A204.1 (cell line): ENCODE data around the gene FAM217A.
A peak's percentile ranks its signal among the peaks of the same experiment; 100 is the strongest.

ENCODE experiments used
- FAIRE-seq: peaks from 2 replicates; lab custom pipeline; 2012; peaks lifted over from hg19 to GRCh38; lab: Jason Lieb, UNC

The FAM217A gene

DNA sequence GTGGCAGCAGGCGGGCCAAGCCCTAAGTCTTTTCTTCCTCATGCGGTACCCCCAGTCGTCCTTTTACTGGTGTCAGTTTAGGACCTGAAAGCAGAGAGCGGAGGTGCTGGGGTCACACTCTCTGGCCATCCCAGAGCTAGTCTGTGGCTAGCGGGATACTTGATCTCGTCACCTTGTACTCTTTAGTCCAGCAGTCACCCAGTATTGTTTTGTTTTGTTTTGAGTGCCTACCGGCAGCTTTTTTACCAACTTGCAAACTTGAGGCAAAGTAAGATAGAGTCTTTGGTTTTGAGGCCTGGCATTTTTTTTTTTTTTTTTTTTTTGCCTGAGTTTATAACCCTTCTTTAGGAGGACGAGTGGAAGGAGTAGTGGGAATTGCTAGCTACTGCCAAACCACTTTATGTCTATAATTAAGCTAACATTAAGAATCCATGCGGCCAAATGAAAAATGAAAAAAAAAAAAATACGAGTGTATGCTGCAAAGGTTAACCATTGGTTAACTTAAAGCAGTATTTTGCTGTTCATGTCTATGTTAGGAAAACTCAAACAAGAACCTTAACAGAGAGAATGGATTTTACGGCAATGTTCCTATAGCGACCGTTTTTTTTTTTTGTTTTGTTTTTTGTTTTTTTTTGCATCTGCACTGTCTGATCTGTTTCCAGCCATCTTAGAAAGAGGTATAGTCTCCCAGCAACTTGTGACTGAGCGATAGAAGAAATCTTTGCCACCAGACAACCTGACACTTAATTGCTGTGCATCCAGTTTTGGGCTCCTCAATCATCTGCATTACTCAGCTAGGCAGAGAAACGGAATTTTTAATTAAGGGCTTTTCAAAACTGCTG is 56.9 kb downstream of the FAM217A start:
- no peak for FAIRE-seq

GRCh38 chr6:4021133-4021853 is 57.6 kb downstream of the FAM217A start:
- peak; percentile 95 for FAIRE-seq

- no peak for FAIRE-seq
Observed at GRCh38 chr6:4020822-4021132, 58.2 kb downstream of the FAM217A start.

- FAIRE-seq = no peak
Observed at GRCh38 chr6:4018924-4019236, 60.1 kb downstream of the FAM217A start.
